AG10803 (cell line): Measurements from ENCODE around the gene PHLDB2.

Experiments used
- DNase-seq: peaks from one replicate; pipeline ENCODE4 v3.0.0; 2010; ENCODE audit warnings: low read depth
- H3K4me3 ChIP-seq: 2 replicates; pipeline ENCODE4 v1.5.1; 2011; ENCODE audit warnings: mild to moderate bottlenecking, low read length, control low read depth
- TF ChIP-seq, protein P1 (sequence below): conservative IDR thresholded peaks from 2 replicates; pipeline ENCODE4 v1.5.1; 2011; ENCODE audit warnings: mild to moderate bottlenecking, low read length, control low read depth, inconsistent platforms

PHLDB2 gene

DNA sequence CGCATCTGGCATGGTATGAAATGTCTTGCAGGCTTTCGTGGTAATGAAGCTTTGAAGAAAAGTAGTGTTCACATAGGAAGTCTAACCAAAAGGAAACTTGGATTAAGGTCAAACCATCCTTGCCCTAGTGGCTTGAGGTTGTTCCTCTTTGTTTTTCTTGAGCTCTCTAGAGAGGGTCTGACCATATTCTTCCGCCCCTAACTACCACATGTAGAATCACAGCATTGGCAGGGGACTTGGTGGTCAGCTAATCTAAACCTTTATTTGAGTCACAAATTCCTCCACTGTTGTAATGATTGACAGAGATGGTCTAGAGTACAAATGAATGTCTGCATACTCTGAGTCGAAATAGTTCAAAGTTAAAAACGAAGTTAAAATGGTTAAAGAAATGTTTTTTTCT lies 39.1 kb upstream of the PHLDB2 start:
- DNase-seq = no peak

DNA sequence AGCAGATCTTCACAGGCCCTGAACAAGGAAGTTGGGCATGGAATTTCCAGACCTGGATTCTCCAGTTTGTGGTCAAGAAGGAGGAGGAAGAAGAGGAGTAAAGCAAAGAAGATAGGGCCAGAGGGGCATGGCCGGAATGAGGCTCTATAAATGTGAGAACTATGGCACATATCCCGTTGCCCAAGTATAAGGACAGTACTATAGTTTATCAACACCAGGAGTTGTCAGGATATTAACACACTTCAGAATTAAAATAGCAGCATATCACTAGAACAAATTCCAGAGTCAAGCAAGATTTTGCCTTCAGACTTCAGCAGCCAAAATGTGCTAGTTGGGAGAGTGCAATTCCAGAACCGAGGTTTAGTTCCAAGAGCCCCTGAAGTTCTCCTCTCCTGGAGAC lies 38.4 kb upstream of the PHLDB2 start:
- no peak for DNase-seq
- H3K4me3 ChIP-seq = no peak overlapping the region
- TF ChIP-seq, protein P1, sequence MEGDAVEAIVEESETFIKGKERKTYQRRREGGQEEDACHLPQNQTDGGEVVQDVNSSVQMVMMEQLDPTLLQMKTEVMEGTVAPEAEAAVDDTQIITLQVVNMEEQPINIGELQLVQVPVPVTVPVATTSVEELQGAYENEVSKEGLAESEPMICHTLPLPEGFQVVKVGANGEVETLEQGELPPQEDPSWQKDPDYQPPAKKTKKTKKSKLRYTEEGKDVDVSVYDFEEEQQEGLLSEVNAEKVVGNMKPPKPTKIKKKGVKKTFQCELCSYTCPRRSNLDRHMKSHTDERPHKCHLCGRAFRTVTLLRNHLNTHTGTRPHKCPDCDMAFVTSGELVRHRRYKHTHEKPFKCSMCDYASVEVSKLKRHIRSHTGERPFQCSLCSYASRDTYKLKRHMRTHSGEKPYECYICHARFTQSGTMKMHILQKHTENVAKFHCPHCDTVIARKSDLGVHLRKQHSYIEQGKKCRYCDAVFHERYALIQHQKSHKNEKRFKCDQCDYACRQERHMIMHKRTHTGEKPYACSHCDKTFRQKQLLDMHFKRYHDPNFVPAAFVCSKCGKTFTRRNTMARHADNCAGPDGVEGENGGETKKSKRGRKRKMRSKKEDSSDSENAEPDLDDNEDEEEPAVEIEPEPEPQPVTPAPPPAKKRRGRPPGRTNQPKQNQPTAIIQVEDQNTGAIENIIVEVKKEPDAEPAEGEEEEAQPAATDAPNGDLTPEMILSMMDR = no peak

More for the DNA sequence above, 39.1 kb upstream of the PHLDB2 start:
- TF ChIP-seq, protein P1 = no peak
- no peak overlapping the region for H3K4me3 ChIP-seq

DNA sequence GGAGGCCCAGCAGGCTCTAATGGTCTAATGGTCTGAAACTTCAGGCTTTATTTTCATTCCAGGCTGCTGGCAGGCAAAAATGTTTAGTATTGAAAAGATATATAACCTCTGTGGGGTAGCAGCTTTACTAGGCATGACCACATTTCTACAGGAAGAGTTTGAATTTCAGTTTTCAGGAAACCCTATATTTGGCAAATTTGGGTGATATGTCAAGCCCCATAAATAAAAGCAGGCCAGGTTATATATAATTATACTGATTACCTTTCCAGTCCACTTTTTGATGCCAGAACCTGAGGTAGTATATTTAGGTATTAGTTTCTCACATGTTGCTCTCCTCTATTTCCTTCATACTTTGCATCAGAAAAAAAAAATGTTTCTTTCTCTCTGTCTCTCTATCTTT lies 37.2 kb upstream of the PHLDB2 start:
- H3K4me3 ChIP-seq = no peak overlapping the region
- TF ChIP-seq, protein P1 = no peak
- no peak for DNase-seq

DNA sequence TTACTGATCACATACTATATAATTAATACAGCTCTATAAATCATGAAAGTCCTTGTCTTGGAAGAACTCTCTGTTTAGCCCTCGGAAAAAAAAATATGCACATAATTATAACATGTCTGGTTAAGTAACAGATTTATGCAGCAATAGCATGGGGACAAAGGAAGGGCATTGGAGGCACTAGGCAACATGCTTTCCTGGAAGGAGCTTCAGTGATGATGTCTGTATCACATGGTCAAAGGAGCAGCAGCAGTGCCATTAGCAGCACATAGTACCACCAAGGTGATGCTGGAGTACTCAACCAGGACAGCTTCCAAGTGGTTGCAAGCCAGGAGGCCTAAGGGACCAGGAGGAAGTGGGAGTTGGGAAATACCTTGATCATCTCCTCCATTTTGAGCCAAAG lies 36.3 kb upstream of the PHLDB2 start:
- DNase-seq = no peak
- TF ChIP-seq, protein P1 = no peak
- H3K4me3 ChIP-seq = no peak overlapping the region

DNA sequence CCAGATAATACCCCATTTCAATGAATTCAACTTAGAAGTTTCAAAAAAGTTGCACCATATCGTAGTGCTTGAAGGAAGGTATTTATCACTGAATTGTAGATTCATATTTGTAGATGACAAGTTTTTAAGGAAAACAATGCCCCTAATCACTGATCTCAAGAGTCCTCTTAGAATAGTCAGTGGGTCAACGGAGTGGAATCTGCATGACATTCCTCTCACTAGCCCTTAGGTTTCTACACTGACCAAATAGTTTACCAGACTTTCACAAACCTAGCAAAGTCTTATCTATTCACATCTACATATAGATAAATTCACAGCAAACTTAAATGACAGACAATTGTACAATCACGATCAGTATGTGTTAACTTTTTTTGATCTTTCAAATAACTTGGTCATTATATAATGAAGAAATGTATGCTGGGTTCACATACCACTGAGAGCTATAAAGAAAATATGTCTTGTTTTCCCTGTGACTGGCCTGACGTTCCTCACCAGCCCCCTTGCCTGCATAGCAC lies 35.7 kb upstream of the PHLDB2 start:
- no peak for DNase-seq
- no peak overlapping the region for H3K4me3 ChIP-seq
- TF ChIP-seq, protein P1 = no peak

DNA sequence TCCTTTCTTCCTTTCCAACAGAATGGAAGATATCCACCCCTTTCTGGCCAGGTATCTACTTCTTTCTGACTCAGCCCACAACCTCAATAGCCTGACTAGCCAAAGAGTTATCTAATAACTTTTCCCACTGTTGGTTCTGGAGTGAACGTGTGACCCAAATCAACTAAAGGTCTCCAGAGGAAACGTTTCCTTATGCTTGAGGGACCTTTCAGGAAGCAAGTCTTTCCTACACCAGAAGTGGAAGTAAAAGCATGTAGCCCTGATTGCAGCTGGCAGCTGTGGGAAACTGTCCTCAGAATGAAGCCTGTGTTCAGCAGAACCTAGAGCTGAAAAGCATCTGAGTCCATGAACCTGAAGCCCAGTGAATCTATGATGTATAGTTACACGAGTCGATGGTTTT lies 34.7 kb upstream of the PHLDB2 start:
- TF ChIP-seq, protein P1 = no peak
- DNase-seq = no peak
- H3K4me3 ChIP-seq = no peak overlapping the region

DNA sequence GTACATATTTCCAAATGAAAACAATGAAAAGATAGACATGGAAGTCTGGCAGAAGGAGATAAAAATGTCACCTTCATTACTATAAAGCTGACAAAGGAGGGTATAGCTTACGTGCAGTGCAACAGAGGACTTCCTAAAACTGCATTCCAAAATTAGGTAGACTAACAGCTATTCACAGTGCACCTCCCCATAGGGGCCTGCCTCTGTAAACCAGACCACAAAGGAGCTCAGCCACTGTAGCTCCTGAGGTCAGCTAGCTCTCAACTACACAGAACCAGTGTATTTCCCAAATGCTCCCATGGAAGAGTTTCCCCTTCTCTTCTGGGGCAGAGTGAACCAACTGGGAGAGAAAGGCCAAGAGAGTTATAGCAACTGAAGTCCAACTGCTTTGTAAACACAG lies 31.2 kb upstream of the PHLDB2 start:
- TF ChIP-seq, protein P1 = no peak
- H3K4me3 ChIP-seq = no peak overlapping the region
- DNase-seq = no peak
